ENCODE measurements around the gene MT4. TPM values are rescaled to one million over a fixed set of nuclear protein-coding genes. Genes with fewer than 3 reads are reported as not detected.
A peak's percentile ranks its signal among the peaks of the same experiment; 100 is the strongest.

MT4 gene
- total RNA-seq, 1 experiment from 2014 or later, result not detected

- no peaks in the 10 kb centered on the region for H4K20me1 ChIP-seq (ENCODE audit: insufficient read depth)
- POLR2A ChIA-PET (ENCODE audit: unreplicated experiment), result no interaction called here
- no peaks in the 10 kb centered on the region for H3K9me3 ChIP-seq (ENCODE audit: insufficient read depth, low read depth)
- H3K4me1 ChIP-seq (replicated peaks; ENCODE audit: insufficient read depth), result no peaks in the 10 kb centered on the region
- H3K27ac ChIP-seq, result no peak overlapping the region
- BruUV-seq (replicated peaks), result no TSS peak
- H3K9me2 ChIP-seq (ENCODE audit: insufficient read depth), result no peaks in the 10 kb centered on the region
- intact Hi-C loops (cut with micrococcal nuclease; ENCODE audit: unreplicated experiment), result no loop called here
- no peaks in the 10 kb centered on the region for H3K36me3 ChIP-seq (ENCODE audit: low read depth)
- no peak overlapping the region for H2AFZ ChIP-seq
- peaks cover 7% of the 10 kb centered on the region; the same call in 1 of the 2 replicates for H3F3A ChIP-seq (ENCODE audit: insufficient read depth, low read depth)
- no peak for DNase-seq
- TF ChIP-seq EZH2 (IDR thresholded peaks at IDR 0.05; ENCODE audit: low read depth), result no peak
- TF ChIP-seq CTCF (conservative IDR thresholded peaks at IDR 0.05), result no peak
- H3K79me2 ChIP-seq (ENCODE audit: low read depth), result no peaks in the 10 kb centered on the region
- H3K4me2 ChIP-seq, result no peak overlapping the region
- H3K27me3 ChIP-seq (ENCODE audit: insufficient read depth, low read depth), result no peaks in the 10 kb centered on the region
- H3K4me3 ChIP-seq, result no peak overlapping the region
- CTCF ChIA-PET, result no interaction called here
Measured at GRCh38 chr16:56534847-56535383, 30.0 kb upstream of the MT4 start.

- POLR2A ChIA-PET (ENCODE audit: unreplicated experiment), result no interaction called here
- Histone ChIP-seq H3K4me3 (no peak overlapping the region), H3K79me2 (ENCODE audit: low read depth) (no peaks in the 10 kb centered on the region), H3K36me3 (ENCODE audit: low read depth) (no peaks in the 10 kb centered on the region), H2AFZ (no peak overlapping the region), H3K4me2 (no peak overlapping the region), H3K9me2 (ENCODE audit: insufficient read depth) (no peaks in the 10 kb centered on the region), H3K27me3 (ENCODE audit: insufficient read depth, low read depth) (no peaks in the 10 kb centered on the region), H3K4me1 (replicated peaks; ENCODE audit: insufficient read depth) (no peaks in the 10 kb centered on the region), H4K20me1 (ENCODE audit: insufficient read depth) (no peaks in the 10 kb centered on the region), H3F3A (ENCODE audit: insufficient read depth, low read depth) (no peaks in the 10 kb centered on the region), H3K27ac (no peak overlapping the region), H3K9me3 (ENCODE audit: insufficient read depth, low read depth) (no peaks in the 10 kb centered on the region; the same call in 1 of the 2 replicates)
- intact Hi-C loops (cut with micrococcal nuclease; ENCODE audit: unreplicated experiment), result no loop called here
- no TSS peak for BruUV-seq (replicated peaks)
- CTCF ChIA-PET, result no interaction called here
- TF ChIP-seq CTCF (conservative IDR thresholded peaks at IDR 0.05) (no peak), EZH2 (IDR thresholded peaks at IDR 0.05; ENCODE audit: low read depth) (no peak)
- no peak for DNase-seq
Measured at GRCh38 chr16:56538331-56538730, 26.5 kb upstream of the MT4 start.

GRCh38 chr16:56539656-56540055 is 25.2 kb upstream of the MT4 start:
- Histone ChIP-seq H3K79me2 (ENCODE audit: low read depth) (no peaks in the 10 kb centered on the region), H3F3A (ENCODE audit: insufficient read depth, low read depth) (no peaks in the 10 kb centered on the region), H4K20me1 (ENCODE audit: insufficient read depth) (no peaks in the 10 kb centered on the region), H3K36me3 (ENCODE audit: low read depth) (no peaks in the 10 kb centered on the region), H3K27ac (no peak overlapping the region), H3K4me1 (replicated peaks; ENCODE audit: insufficient read depth) (no peaks in the 10 kb centered on the region), H3K4me3 (no peak overlapping the region), H3K27me3 (ENCODE audit: insufficient read depth, low read depth) (no peaks in the 10 kb centered on the region), H2AFZ (no peak overlapping the region), H3K4me2 (0 out of 2 replicates have a peak overlapping the region, but pooled peaks have one; percentile 6), H3K9me2 (ENCODE audit: insufficient read depth) (no peaks in the 10 kb centered on the region), H3K9me3 (ENCODE audit: insufficient read depth, low read depth) (no peaks in the 10 kb centered on the region; the same call in 1 of the 2 replicates)
- BruUV-seq (replicated peaks), result no TSS peak
- no peak for DNase-seq
- intact Hi-C loops (cut with micrococcal nuclease; ENCODE audit: unreplicated experiment), result no loop called here
- CTCF ChIA-PET, result interaction anchor here (0.6 kb wide), 1 partner anchor 700 kb away, joined by 3 read pairs; no protein-coding TSS in a partner anchor
- no peak for TF ChIP-seq EZH2 (IDR thresholded peaks at IDR 0.05; ENCODE audit: low read depth)
- TF ChIP-seq CTCF (conservative IDR thresholded peaks at IDR 0.05), result no peak
- POLR2A ChIA-PET (ENCODE audit: unreplicated experiment), result no interaction called here
